DND-41 (cell line): ENCODE results near the gene KSR1.

Source experiments
- EZH2 ChIP-seq: IDR thresholded peaks from 3 replicates; pipeline ENCODE4 v1.6.1; 2012; ENCODE audit warnings: borderline replicate concordance, low read depth, mild to moderate bottlenecking, moderate library complexity, low read length, inconsistent platforms; ENCODE audit not compliant: severe bottlenecking
- TF ChIP-seq, protein P1 (sequence below): IDR thresholded peaks from 2 replicates; pipeline ENCODE4 v1.5.1; 2012; ENCODE audit warnings: borderline replicate concordance, low read length, moderate library complexity, mild to moderate bottlenecking; ENCODE audit not compliant: poor library complexity, severe bottlenecking; ENCODE audit errors: extremely low read depth

DNA sequence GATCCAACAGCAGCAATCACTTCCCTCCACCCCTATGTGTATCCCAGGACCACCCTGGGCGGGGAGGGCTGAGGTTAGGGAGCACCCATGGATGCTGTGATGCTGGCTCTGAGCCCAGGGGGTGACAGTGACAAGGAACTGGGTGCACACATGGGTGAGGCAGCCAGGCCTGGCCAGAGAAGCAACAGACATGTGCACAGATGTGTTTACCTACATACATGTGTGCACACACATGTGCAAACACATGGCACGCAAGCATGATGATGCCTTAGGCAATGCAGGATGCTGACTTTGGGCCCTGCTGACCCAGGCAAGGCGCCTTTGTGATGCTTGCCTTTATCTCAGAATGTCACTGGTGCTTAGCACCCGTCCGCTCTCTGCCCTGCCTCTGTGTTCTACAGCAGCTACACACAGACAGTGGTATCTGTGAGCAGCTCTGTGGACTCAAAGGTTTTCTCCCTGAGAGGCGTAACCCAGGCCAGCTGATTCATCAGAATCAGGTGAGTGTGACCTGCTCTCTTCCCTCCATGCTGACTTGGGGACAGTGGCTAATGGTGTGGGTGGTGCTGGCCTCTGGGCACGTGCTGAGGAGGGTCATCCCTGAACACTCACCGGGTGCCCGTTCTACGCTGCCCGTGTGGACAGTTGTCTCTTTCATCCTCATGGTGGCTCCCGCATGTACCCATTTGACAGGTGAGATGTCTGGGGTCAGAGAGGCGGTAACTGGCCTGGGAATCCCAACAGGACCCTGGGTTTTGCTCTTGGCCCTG is 38.5 kb upstream of the KSR1 start:
- TF ChIP-seq, protein P1, sequence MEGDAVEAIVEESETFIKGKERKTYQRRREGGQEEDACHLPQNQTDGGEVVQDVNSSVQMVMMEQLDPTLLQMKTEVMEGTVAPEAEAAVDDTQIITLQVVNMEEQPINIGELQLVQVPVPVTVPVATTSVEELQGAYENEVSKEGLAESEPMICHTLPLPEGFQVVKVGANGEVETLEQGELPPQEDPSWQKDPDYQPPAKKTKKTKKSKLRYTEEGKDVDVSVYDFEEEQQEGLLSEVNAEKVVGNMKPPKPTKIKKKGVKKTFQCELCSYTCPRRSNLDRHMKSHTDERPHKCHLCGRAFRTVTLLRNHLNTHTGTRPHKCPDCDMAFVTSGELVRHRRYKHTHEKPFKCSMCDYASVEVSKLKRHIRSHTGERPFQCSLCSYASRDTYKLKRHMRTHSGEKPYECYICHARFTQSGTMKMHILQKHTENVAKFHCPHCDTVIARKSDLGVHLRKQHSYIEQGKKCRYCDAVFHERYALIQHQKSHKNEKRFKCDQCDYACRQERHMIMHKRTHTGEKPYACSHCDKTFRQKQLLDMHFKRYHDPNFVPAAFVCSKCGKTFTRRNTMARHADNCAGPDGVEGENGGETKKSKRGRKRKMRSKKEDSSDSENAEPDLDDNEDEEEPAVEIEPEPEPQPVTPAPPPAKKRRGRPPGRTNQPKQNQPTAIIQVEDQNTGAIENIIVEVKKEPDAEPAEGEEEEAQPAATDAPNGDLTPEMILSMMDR: no peak
- TF ChIP-seq EZH2: no peak
